Measurements from ENCODE around the gene APBB1.

The APBB1 gene

GRCh38 chr11:6350486-6350885 lies 68.4 kb downstream of the APBB1 start:
- ChIA-PET CTCF (interaction anchor here (1.5 kb wide), 1 partner anchor 13 kb away, joined by 10 read pairs; no protein-coding TSS in a partner anchor), POLR2A (no interaction called here)
- TF ChIP-seq L3MBTL2 (conservative IDR thresholded peaks at IDR 0.05) (no peak), FOXK2 (IDR thresholded peaks at IDR 0.05) (no peak), ARNT (IDR thresholded peaks at IDR 0.05) (no peak), BHLHE40 (IDR thresholded peaks at IDR 0.05; ENCODE audit: borderline replicate concordance) (no peak), ZNF384 (IDR thresholded peaks at IDR 0.05) (no peak), FOXA1 (IDR thresholded peaks at IDR 0.05) (no peak), TARDBP (IDR thresholded peaks at IDR 0.05) (no peak), SP1 (IDR thresholded peaks at IDR 0.05) (no peak), PKNOX1 (IDR thresholded peaks at IDR 0.05) (no peak)
- no peak for DNase-seq (ENCODE audit: extremely low spot score)

GRCh38 chr11:6350043-6350442 lies 68.9 kb downstream of the APBB1 start:
- DNase-seq (ENCODE audit: extremely low spot score): no peak
- POLR2A ChIA-PET: no interaction called here
- CTCF ChIA-PET: interaction anchor here (0.6 kb wide), 1 partner anchor 408 kb away, joined by 8 read pairs; no protein-coding TSS in a partner anchor
- TF ChIP-seq SP1 (IDR thresholded peaks at IDR 0.05) (no peak), BHLHE40 (IDR thresholded peaks at IDR 0.05; ENCODE audit: borderline replicate concordance) (no peak), LEF1 (IDR thresholded peaks at IDR 0.05; ENCODE audit: borderline replicate concordance) (no peak), ELF4 (IDR thresholded peaks at IDR 0.05) (no peak), SUZ12 (IDR thresholded peaks at IDR 0.05) (no peak), ARNT (IDR thresholded peaks at IDR 0.05) (no peak), TARDBP (IDR thresholded peaks at IDR 0.05) (no peak), CTBP1 (IDR thresholded peaks at IDR 0.05; ENCODE audit: borderline replicate concordance) (no peak), FOXM1 (IDR thresholded peaks at IDR 0.05; ENCODE audit: borderline replicate concordance) (no peak), FOXK2 (IDR thresholded peaks at IDR 0.05) (no peak), HDGF (IDR thresholded peaks at IDR 0.05; ENCODE audit: borderline replicate concordance) (no peak), L3MBTL2 (conservative IDR thresholded peaks at IDR 0.05) (no peak), NFRKB (IDR thresholded peaks at IDR 0.05) (no peak), ZNF384 (IDR thresholded peaks at IDR 0.05) (no peak), PKNOX1 (IDR thresholded peaks at IDR 0.05) (no peak), FOXA1 (IDR thresholded peaks at IDR 0.05) (no peak)

- ChIA-PET CTCF (interaction anchor here (0.6 to 1.3 kb wide), 2 partner anchors 8 to 18 kb away, joined by 3 read pairs; no protein-coding TSS in a partner anchor), POLR2A (no interaction called here)
- no peak for TF ChIP-seq LEF1 (IDR thresholded peaks at IDR 0.05; ENCODE audit: borderline replicate concordance)
- TF ChIP-seq BHLHE40 (IDR thresholded peaks at IDR 0.05; ENCODE audit: borderline replicate concordance): no peak
- TF ChIP-seq ARNT (IDR thresholded peaks at IDR 0.05): no peak
- no peak for TF ChIP-seq NFRKB (IDR thresholded peaks at IDR 0.05)
- no peak for TF ChIP-seq TARDBP (IDR thresholded peaks at IDR 0.05)
- no peak for DNase-seq (ENCODE audit: extremely low spot score)
Observed at GRCh38 chr11:6345366-6345765, 73.5 kb downstream of the APBB1 start.
